ENCODE results near the gene HBG1. TPM values are rescaled to one million over a fixed set of nuclear protein-coding genes. Genes with fewer than 3 reads are reported as not detected.

HBG1 gene
- polyA plus RNA-seq, 3 donors: not detected

DNA sequence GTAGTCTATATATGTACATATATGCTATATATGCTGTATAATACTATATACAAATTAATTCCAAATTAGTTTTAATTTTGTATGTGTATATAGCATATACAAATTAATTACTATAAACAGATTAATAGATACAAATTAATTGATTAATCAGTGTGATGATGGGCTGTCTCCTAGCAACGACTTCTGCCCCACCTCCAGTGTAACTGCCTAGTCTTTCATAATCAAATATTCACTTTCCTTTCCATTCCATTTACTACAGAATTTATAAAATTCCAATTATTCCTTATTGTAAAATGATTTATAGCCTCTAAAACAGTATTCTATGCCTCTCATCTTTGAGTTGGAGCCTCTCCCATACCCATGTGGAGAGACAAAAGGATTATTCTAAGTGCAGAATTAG lies 16.4 kb downstream of the HBG1 start:
- no peaks in the 10 kb centered on the region for H3K4me1 ChIP-seq (ENCODE audit: control insufficient read depth in 1 of 2, insufficient read depth in 2 of 2, low read length in 2 of 2)
- H3K4me2 ChIP-seq (replicated peaks; ENCODE audit: extremely low read depth, low read length, poor library complexity, severe bottlenecking): no peak overlapping the region
- no peaks in the 10 kb centered on the region for H3K79me2 ChIP-seq (ENCODE audit: insufficient read depth, low read length)
- H3K4me3 ChIP-seq (replicated peaks in 1 of 3; ENCODE audit: low read depth in 2 of 3, low read length in 3 of 3): no peak overlapping the region
- H3K4me3 Mint-ChIP-seq: no peak overlapping the region
- no peaks in the 10 kb centered on the region for H3K9me3 ChIP-seq (replicated peaks in 1 of 2; ENCODE audit: control insufficient read depth in 1 of 2, insufficient read depth in 1 of 2, low read length in 2 of 2)
- H4K20me1 ChIP-seq (ENCODE audit: insufficient read depth, low read length): no peaks in the 10 kb centered on the region
- H2AFZ ChIP-seq (ENCODE audit: insufficient read depth, low read depth, low read length, poor library complexity, severe bottlenecking): no peak overlapping the region
- H3K36me3 ChIP-seq (replicated peaks in 1 of 2; ENCODE audit: control insufficient read depth in 1 of 2, insufficient read depth in 2 of 2, low read length in 2 of 2): no peaks in the 10 kb centered on the region
- no peaks in the 10 kb centered on the region for H3K27me3 ChIP-seq (ENCODE audit: control insufficient read depth in 2 of 2, insufficient read depth in 2 of 2, low read length in 2 of 2)
- TF ChIP-seq CTCF (IDR thresholded peaks at IDR 0.05): no peak
- H3K9ac ChIP-seq (ENCODE audit: insufficient read depth, low read length, poor library complexity, severe bottlenecking): no peak overlapping the region
- no peak overlapping the region for H3K27ac ChIP-seq (ENCODE audit: low read depth in 1 of 2, low read length in 2 of 2)
- H3K9me3 Mint-ChIP-seq: no peaks in the 10 kb centered on the region
- WGBS (ENCODE audit: insufficient coverage): no CpG with 5 or more reads among the region's 1 CpG
- H3K27ac Mint-ChIP-seq: no peak overlapping the region
- no peak for DNase-seq
- H3K36me3 Mint-ChIP-seq: no peaks in the 10 kb centered on the region
- intact Hi-C loops (cut with micrococcal nuclease): no loop called here
- H3K27me3 Mint-ChIP-seq (ENCODE audit: low read depth in 3 of 3): peaks cover 0 to 1% (median 0%) of the 10 kb centered on the region in 3 donors
- H3K4me1 Mint-ChIP-seq: peaks cover 7% of the 10 kb centered on the region

GRCh38 chr11:5232821-5233220 lies 16.8 kb downstream of the HBG1 start:
- H3K27ac ChIP-seq (ENCODE audit: low read depth in 1 of 2, low read length in 2 of 2): no peak overlapping the region
- Mint-ChIP-seq H3K27me3 (ENCODE audit: low read depth in 3 of 3) (peaks cover 0 to 1% (median 0%) of the 10 kb centered on the region in 3 donors), H3K9me3 (no peaks in the 10 kb centered on the region), H3K27ac (no peak overlapping the region), H3K36me3 (no peaks in the 10 kb centered on the region), H3K4me3 (no peak overlapping the region), H3K4me1 (peaks cover 7% of the 10 kb centered on the region)
- H3K4me2 ChIP-seq (replicated peaks; ENCODE audit: extremely low read depth, low read length, poor library complexity, severe bottlenecking): no peak overlapping the region
- no peak overlapping the region for H2AFZ ChIP-seq (ENCODE audit: insufficient read depth, low read depth, low read length, poor library complexity, severe bottlenecking)
- WGBS (ENCODE audit: insufficient coverage): no CpG with 5 or more reads among the region's 2 CpGs
- no peaks in the 10 kb centered on the region for H3K4me1 ChIP-seq (ENCODE audit: control insufficient read depth in 1 of 2, insufficient read depth in 2 of 2, low read length in 2 of 2)
- H3K9ac ChIP-seq (ENCODE audit: insufficient read depth, low read length, poor library complexity, severe bottlenecking): no peak overlapping the region
- no peaks in the 10 kb centered on the region for H3K36me3 ChIP-seq (replicated peaks in 1 of 2; ENCODE audit: control insufficient read depth in 1 of 2, insufficient read depth in 2 of 2, low read length in 2 of 2)
- no peaks in the 10 kb centered on the region for H3K79me2 ChIP-seq (ENCODE audit: insufficient read depth, low read length)
- H3K4me3 ChIP-seq (replicated peaks in 1 of 3; ENCODE audit: low read depth in 2 of 3, low read length in 3 of 3): no peak overlapping the region
- intact Hi-C loops (cut with micrococcal nuclease): no loop called here
- TF ChIP-seq CTCF (IDR thresholded peaks at IDR 0.05): no peak
- H3K27me3 ChIP-seq (ENCODE audit: control insufficient read depth in 2 of 2, insufficient read depth in 2 of 2, low read length in 2 of 2): no peaks in the 10 kb centered on the region
- no peaks in the 10 kb centered on the region for H3K9me3 ChIP-seq (replicated peaks in 1 of 2; ENCODE audit: control insufficient read depth in 1 of 2, insufficient read depth in 1 of 2, low read length in 2 of 2)
- H4K20me1 ChIP-seq (ENCODE audit: insufficient read depth, low read length): no peaks in the 10 kb centered on the region
- DNase-seq: no peak
